ENCODE data around the gene KIR3DL1.
"Not testable (repeated sequence)": the region's sequence is repeated elsewhere in the genome, so short reads cannot be mapped to it uniquely, and the experiment has no call there.

KIR3DL1 gene

GRCh38 chr19:54816251-54816650 is at the start of gene KIR3DL1:
Gene KIR3DL1, plus strand, starts transcription at chr19:54816468.
- DNase-seq (ENCODE audit: low read depth in 3 of 3, low spot score in 1 of 3) = not testable (repeated sequence)

- DNase-seq (ENCODE audit: low read depth in 3 of 3, low spot score in 1 of 3) = not testable (repeated sequence)
These were observed 46.6 kb upstream of the KIR3DL1 start, which contains the start of gene KIR2DL1 for GRCh38 chr19:54769646-54770045. Gene KIR2DL1, plus strand, starts transcription at chr19:54769793. Its CDS starts 58 bp downstream, at chr19:54769851.

GRCh38 chr19:54770511-54770910 is 45.8 kb upstream of the KIR3DL1 start:
- not testable (repeated sequence) for DNase-seq (ENCODE audit: low read depth in 3 of 3, low spot score in 1 of 3)

GRCh38 chr19:54771018-54771960 is 45.0 kb upstream of the KIR3DL1 start:
- not testable (repeated sequence) for DNase-seq (ENCODE audit: low read depth in 3 of 3, low spot score in 1 of 3)

- DNase-seq (ENCODE audit: low read depth in 3 of 3, low spot score in 1 of 3) = not testable (repeated sequence)
These were observed 43.6 kb upstream of the KIR3DL1 start for GRCh38 chr19:54772666-54773065.

- not testable (repeated sequence) for DNase-seq (ENCODE audit: low read depth in 3 of 3, low spot score in 1 of 3)
These were observed 41.0 kb upstream of the KIR3DL1 start for GRCh38 chr19:54775095-54775815.

GRCh38 chr19:54775830-54776229 is 40.4 kb upstream of the KIR3DL1 start:
- DNase-seq (ENCODE audit: low read depth in 3 of 3, low spot score in 1 of 3) = not testable (repeated sequence)

- not testable (repeated sequence) for DNase-seq (ENCODE audit: low read depth in 3 of 3, low spot score in 1 of 3)
These were observed 38.4 kb upstream of the KIR3DL1 start for GRCh38 chr19:54777851-54778250.

- not testable (repeated sequence) for DNase-seq (ENCODE audit: low read depth in 3 of 3, low spot score in 1 of 3)
These were observed 37.4 kb upstream of the KIR3DL1 start for GRCh38 chr19:54778896-54779295.

- not testable (repeated sequence) for DNase-seq (ENCODE audit: low read depth in 3 of 3, low spot score in 1 of 3)
These were observed 33.4 kb upstream of the KIR3DL1 start for GRCh38 chr19:54782916-54783315.

- not testable (repeated sequence) for DNase-seq (ENCODE audit: low read depth in 3 of 3, low spot score in 1 of 3)
These were observed 30.1 kb upstream of the KIR3DL1 start for GRCh38 chr19:54786091-54786723.

GRCh38 chr19:54788154-54788553 is 28.1 kb upstream of the KIR3DL1 start:
- DNase-seq (ENCODE audit: low read depth in 3 of 3, low spot score in 1 of 3) = not testable (repeated sequence)

- DNase-seq (ENCODE audit: low read depth in 3 of 3, low spot score in 1 of 3) = no peak
These were observed 25.6 kb upstream of the KIR3DL1 start for GRCh38 chr19:54790711-54791110.

GRCh38 chr19:54791476-54791875 is 24.8 kb upstream of the KIR3DL1 start:
- DNase-seq (ENCODE audit: low read depth in 3 of 3, low spot score in 1 of 3) = no peak

GRCh38 chr19:54792814-54793213 is 23.5 kb upstream of the KIR3DL1 start:
- no peak for DNase-seq (ENCODE audit: low read depth in 3 of 3, low spot score in 1 of 3)

GRCh38 chr19:54795758-54796157 is 20.5 kb upstream of the KIR3DL1 start:
- DNase-seq (ENCODE audit: low read depth in 3 of 3, low spot score in 1 of 3) = no peak

GRCh38 chr19:54803410-54803809 is 12.9 kb upstream of the KIR3DL1 start, which contains the start of gene KIR2DL4:
Gene KIR2DL4, plus strand, starts transcription at chr19:54803610. Its CDS starts 42 bp downstream, at chr19:54803652.
- no peak for DNase-seq (ENCODE audit: low read depth in 3 of 3, low spot score in 1 of 3)

GRCh38 chr19:54804101-54804500 is 12.2 kb upstream of the KIR3DL1 start:
- no peak for DNase-seq (ENCODE audit: low read depth in 3 of 3, low spot score in 1 of 3)

GRCh38 chr19:54804571-54804970 is 11.7 kb upstream of the KIR3DL1 start:
- DNase-seq (ENCODE audit: low read depth in 3 of 3, low spot score in 1 of 3) = no peak

- no peak for DNase-seq (ENCODE audit: low read depth in 3 of 3, low spot score in 1 of 3)
These were observed 10.4 kb upstream of the KIR3DL1 start for GRCh38 chr19:54805665-54806515.
